Hindlimb muscle (tissue), 1 donor: Measurements from ENCODE around the gene TMEM215. TPM values are rescaled to one million over a fixed set of nuclear protein-coding genes. Genes with fewer than 3 reads are reported as not detected.
"Not testable (repeated sequence)": the region's sequence is repeated elsewhere in the genome, so short reads cannot be mapped to it uniquely, and the experiment has no call there.

Experiments
- DNase-seq: peaks from one replicate; pipeline ENCODE4 v3.0.0-alpha.2; 2013
- polyA plus RNA-seq: library from polyadenylated mRNA; unstranded; fragments of 120-200 nt; gene quantifications from one replicate; pipeline ENCODE4 v1.2.1, GENCODE V29; 2013; ENCODE audit not compliant: insufficient read length

TMEM215 gene
- polyA plus RNA-seq, result 1.4 TPM

GRCh38 chr9:32783168-32783891, at the start of gene TMEM215:
Gene TMEM215 (plus strand): TSS chr9:32783540. CDS start chr9:32784184, 644 bp downstream.
- peak; percentile 53 for DNase-seq

GRCh38 chr9:32735476-32735875, 47.9 kb upstream of the TMEM215 start:
- DNase-seq, result peak; percentile 60

- no peak for DNase-seq
These were observed 46.0 kb upstream of the TMEM215 start for GRCh38 chr9:32737378-32737777.

- no peak for DNase-seq
These were observed 44.7 kb upstream of the TMEM215 start for GRCh38 chr9:32738501-32739172.

- no peak for DNase-seq
These were observed 41.6 kb upstream of the TMEM215 start for GRCh38 chr9:32741706-32742105.

- no peak for DNase-seq
These were observed 41.0 kb upstream of the TMEM215 start for GRCh38 chr9:32742296-32742695.

GRCh38 chr9:32748013-32748412, 35.3 kb upstream of the TMEM215 start:
- DNase-seq, result no peak

GRCh38 chr9:32755730-32756129, 27.6 kb upstream of the TMEM215 start:
- no peak for DNase-seq

GRCh38 chr9:32764139-32764538, 19.2 kb upstream of the TMEM215 start:
- DNase-seq, result no peak

GRCh38 chr9:32775283-32775682, 8.1 kb upstream of the TMEM215 start:
- DNase-seq, result no peak

- DNase-seq, result no peak
These were observed 7.1 kb upstream of the TMEM215 start for GRCh38 chr9:32776201-32776600.

- DNase-seq, result no peak
These were observed 718 bp upstream of the TMEM215 start for GRCh38 chr9:32782476-32783167.

GRCh38 chr9:32787816-32788215, 4.5 kb downstream of the TMEM215 start:
- peak; percentile 69 for DNase-seq

GRCh38 chr9:32796015-32796414, 12.7 kb downstream of the TMEM215 start:
- not testable (repeated sequence) for DNase-seq

- no peak for DNase-seq
These were observed 18.2 kb downstream of the TMEM215 start for GRCh38 chr9:32801530-32801929.

GRCh38 chr9:32807217-32807616, 23.9 kb downstream of the TMEM215 start:
- no peak for DNase-seq

- DNase-seq, result no peak
These were observed 27.9 kb downstream of the TMEM215 start for GRCh38 chr9:32811246-32811645.

- no peak for DNase-seq
These were observed 37.0 kb downstream of the TMEM215 start for GRCh38 chr9:32820322-32820721.

GRCh38 chr9:32823101-32823500, 39.8 kb downstream of the TMEM215 start:
- DNase-seq, result no peak

- DNase-seq, result no peak
These were observed 40.2 kb downstream of the TMEM215 start for GRCh38 chr9:32823551-32823950.

- DNase-seq, result no peak
These were observed 41.9 kb downstream of the TMEM215 start for GRCh38 chr9:32825203-32825602.

- DNase-seq, result no peak
These were observed 45.5 kb downstream of the TMEM215 start for GRCh38 chr9:32828861-32829260.

- no peak for DNase-seq
These were observed 49.0 kb downstream of the TMEM215 start for GRCh38 chr9:32832346-32832745.
